Stimulated activated CD8-positive, alpha-beta memory T cell treated with anti-CD3 and anti-CD28 coated beads, Interleukin-12 subunit alpha, Interleukin-12 subunit beta, amount 100 ng/mL, for 1 hour (primary cell): ENCODE results near the gene NPAS3.

Experiments used
- DNase-seq: peaks from one replicate; pipeline ENCODE4 v3.0.0-alpha.2; 2020; ENCODE audit warnings: low read depth

NPAS3 gene

GRCh38 chr14:32938719-32939253 is at the start of gene NPAS3:
Gene NPAS3, plus strand, starts transcription at chr14:32938879.
- DNase-seq: no peak

DNA sequence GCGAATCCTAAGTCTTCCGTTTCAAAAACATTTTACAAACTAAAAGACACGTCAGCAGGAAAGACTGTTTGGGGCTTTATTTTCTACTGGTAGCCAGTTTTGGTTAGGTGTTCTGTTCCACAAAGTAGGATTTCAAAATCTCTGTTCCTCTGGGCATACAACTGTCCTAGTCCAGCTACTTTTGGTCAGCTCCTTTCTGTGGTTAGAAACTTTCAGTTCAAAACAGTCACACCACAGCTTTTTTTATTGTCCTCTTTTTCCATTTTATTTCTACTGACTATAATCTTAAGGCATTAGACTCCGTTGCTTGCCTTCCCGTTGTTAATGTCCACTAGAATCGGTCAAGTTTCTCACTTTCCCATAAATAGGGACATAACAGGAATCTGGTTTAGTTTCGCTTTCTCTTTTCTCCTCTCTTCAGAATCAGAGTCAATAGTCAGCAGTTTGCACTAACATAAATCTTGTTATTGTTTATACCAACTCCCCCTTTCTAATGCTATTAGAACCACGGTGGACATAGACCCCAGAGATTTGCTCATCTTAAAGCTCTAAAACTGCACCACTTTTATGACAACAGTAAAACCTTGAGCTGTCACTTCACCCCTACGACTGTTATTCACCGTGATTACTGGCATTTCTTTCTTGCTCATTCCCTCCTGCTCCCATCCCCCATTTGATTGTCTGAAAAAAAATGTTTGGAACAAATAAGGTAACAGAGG is 41.5 kb upstream of the NPAS3 start:
- no peak for DNase-seq

- DNase-seq: no peak
Observed at GRCh38 chr14:32897698-32898064, 41.0 kb upstream of the NPAS3 start.

GRCh38 chr14:32898876-32899275 is 39.8 kb upstream of the NPAS3 start:
- DNase-seq: no peak

GRCh38 chr14:32900547-32900946 is 38.1 kb upstream of the NPAS3 start:
- DNase-seq: no peak

DNA sequence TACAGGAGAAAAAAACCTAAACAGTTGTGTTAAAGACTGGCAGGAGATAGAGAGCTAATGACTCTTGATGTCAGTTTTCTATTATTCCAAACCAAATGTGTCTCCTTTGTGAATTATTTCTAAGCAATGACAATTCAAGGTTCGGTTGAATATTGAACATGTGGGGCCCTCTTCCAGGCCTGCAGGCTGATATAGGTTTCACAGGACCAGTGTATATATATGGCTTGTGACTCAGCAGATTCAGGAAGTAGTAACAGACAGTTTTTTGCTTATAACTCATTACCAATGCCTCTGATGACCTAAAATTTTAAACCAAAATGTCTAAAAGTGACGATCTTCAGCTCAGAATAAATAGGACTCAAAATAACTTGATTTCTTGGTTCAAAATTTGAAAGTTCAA is 33.7 kb upstream of the NPAS3 start:
- no peak for DNase-seq

GRCh38 chr14:32906672-32907071 is 32.0 kb upstream of the NPAS3 start:
- DNase-seq: no peak

- no peak for DNase-seq
Observed at GRCh38 chr14:32908196-32909084, 30.2 kb upstream of the NPAS3 start.

DNA sequence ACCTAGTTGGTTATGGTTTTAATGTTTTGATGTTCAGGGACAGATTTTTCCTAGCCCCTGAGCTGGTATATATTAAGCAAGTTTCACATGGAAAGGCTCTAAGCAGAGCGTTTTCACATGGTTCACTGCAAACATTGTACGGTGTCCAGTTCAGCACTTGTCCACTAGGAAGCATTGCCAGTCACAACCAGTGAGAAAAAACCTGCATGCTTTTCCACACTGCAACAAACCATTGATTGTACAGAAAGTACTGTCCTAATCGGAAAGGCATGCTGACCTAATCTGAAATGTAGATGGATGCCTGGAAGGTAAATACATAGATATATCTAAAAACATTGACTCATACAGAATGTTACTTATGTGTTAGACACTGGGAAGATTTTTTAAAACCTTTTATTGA is 25.0 kb upstream of the NPAS3 start:
- DNase-seq: no peak

- no peak for DNase-seq
Observed at GRCh38 chr14:32914391-32914790, 24.3 kb upstream of the NPAS3 start.

GRCh38 chr14:32920696-32921276 is 17.9 kb upstream of the NPAS3 start:
- no peak for DNase-seq

- DNase-seq: no peak
Observed at GRCh38 chr14:32925439-32925838, 13.2 kb upstream of the NPAS3 start.

GRCh38 chr14:32932302-32932913 is 6.3 kb upstream of the NPAS3 start:
- no peak for DNase-seq

DNA sequence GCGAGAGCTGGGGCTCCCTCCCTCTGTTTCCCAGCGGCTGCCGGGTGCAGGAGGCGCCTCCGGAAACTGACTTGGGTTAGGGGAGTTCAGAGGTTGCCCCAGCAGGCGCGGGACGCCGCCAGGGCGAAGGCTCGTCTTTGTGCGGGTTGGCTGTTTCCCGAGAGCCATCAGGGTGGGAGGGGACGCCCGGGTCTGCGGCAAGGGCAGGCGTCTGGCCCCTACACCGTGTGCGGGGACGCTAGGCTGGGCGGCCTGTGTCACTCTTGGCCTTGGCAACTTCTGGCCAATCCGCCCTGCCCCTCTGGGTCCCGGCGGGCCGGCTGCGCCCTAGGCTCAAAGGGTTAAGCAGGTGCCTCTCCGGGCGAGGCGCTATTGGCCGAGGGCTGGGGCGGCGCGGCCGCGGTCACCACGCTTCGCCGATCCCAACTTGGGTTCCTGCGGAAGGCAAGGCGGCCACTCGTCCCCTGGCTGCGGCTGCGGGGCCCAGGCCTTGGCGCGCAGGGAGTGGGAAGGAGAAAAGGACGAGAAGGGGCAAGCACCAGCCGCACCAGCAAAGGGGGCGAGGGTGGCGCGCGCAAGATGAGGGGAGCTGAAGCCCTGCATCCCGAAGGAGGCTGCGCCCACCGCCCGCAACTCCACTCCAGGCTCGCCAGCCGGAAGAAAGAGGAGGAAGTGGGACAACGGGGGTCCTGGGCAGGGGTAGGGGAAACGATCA is 5.6 kb upstream of the NPAS3 start:
- no peak for DNase-seq

- no peak for DNase-seq
Observed at GRCh38 chr14:32933629-32934072, 5.0 kb upstream of the NPAS3 start.

GRCh38 chr14:32934073-32934880 is 4.4 kb upstream of the NPAS3 start:
- DNase-seq: no peak

DNA sequence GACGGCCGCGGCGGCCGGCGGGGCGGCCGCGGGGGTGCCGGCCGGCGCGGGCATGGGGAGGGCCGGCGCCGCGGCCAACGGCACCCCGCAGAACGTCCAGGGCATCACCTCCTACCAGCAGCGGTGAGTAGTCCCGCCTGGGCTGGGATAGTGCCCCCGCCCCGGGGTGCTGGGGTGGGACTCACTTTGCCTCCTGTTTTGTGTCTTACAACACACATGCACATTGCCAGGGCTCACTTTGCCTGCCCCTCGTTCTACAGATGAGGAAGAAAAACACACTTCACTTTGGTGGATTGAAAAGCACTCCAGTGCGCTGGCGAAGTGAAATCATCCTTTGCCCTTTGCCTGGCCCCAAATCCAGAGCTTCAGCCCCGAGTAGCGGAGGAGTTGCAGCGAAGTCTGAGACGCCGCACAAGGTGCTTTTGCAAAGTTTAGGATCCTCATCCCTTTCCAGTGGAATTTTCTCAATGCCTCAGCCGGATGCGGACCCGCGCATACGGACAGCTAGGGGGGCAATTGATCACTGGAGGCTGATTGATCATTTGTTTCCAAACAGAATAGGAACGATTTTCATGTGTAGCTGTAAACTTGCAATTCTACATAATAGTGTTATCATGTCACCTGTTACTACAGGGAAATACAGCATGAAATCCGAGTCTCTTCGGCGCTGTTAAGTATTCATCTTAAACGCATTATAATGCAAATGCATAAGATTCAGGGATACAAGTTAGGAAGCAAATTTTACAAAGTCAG is 3.6 kb upstream of the NPAS3 start:
- DNase-seq: no peak

DNA sequence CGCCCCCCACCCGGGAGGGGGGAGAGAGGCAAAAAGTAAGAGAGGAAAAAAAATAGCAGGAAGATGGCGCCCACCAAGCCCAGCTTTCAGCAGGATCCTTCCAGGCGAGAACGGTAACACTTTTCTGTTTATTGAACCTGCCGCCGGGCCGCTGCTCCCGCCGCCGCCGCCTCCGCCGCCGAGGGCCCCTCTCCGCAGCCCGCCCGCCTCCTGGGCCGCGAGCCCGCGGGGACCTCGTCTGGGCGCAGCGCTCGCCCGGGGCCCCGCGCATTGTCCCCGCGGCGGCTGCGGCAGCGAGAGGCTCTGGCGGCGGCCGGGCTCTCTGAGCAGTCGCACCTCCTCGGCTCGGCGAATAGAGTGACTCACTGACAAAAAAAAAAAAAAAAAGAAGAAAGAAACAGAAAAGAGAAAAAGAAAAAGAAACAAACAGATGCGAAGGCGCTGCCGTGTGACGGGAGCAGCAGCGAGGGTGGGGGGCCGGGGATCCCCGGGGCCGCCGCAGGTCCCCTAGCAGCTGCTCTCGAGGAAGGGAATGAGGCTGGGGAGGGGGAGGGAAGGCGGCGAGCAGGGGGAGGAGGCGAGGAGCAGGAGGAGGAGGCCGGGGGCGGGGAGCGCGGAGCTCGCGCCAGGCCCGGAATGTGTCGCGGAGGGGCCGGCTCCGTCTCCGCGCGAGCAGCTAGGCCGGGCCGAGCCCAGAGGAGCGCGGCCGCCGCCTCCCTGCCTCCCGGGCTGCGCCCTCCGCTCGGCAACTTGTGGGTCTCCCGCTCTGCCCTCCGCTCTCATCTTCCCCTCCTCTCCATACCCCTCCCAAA is 781 bp downstream of the NPAS3 start:
- no peak for DNase-seq

- no peak for DNase-seq
Observed at GRCh38 chr14:32940066-32940651, 1.5 kb downstream of the NPAS3 start.
